ENCODE measurements around the gene CAPN5. TPM values are rescaled to one million over a fixed set of nuclear protein-coding genes. Genes with fewer than 3 reads are reported as not detected.
A peak's percentile ranks its signal among the peaks of the same experiment; 100 is the strongest.

Gene CAPN5
- total RNA-seq, 4 donors from 2014 or later, result 4.0 to 11.3 (median 6.0) TPM

DNA sequence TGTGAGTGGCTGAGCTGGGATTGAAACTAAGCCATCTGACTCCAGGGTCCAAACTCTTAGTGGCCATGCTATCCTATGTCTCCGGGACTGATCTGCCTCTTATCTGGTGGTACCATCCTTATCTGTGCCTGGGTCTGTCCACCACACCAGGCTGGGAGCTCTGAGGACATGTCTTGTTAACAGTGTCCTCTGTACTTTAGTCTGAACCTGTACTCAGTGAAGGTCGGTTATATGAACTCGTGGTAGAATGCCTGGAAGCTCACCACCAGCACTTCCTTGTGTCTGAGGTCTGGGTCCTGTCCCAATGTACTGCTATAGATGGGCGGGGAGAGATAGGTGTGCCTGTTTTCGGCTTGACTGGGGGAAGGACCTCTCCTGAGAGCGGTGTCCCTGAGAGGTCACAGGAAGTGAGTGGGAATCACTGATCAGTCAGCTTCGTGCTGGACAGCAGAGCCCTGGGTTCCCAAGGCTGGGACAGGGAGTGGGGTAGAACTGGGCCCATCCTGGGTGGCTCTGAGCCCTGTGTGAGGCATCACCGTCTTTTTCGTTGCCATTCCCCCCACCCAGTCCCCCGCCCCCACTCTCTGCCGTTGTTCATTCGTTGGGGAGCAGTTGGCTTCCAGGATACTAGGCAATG is 70.1 kb downstream of the CAPN5 start:
- TF ChIP-seq, protein P1, sequence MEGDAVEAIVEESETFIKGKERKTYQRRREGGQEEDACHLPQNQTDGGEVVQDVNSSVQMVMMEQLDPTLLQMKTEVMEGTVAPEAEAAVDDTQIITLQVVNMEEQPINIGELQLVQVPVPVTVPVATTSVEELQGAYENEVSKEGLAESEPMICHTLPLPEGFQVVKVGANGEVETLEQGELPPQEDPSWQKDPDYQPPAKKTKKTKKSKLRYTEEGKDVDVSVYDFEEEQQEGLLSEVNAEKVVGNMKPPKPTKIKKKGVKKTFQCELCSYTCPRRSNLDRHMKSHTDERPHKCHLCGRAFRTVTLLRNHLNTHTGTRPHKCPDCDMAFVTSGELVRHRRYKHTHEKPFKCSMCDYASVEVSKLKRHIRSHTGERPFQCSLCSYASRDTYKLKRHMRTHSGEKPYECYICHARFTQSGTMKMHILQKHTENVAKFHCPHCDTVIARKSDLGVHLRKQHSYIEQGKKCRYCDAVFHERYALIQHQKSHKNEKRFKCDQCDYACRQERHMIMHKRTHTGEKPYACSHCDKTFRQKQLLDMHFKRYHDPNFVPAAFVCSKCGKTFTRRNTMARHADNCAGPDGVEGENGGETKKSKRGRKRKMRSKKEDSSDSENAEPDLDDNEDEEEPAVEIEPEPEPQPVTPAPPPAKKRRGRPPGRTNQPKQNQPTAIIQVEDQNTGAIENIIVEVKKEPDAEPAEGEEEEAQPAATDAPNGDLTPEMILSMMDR (IDR thresholded peaks at IDR 0.05), result no peak
- TF ChIP-seq POLR2AphosphoS5 (IDR thresholded peaks at IDR 0.05), result no peak
- no peak for TF ChIP-seq EP300 (IDR thresholded peaks at IDR 0.05)
- TF ChIP-seq POLR2A (IDR thresholded peaks at IDR 0.05; ENCODE audit: low read depth), result no peak
- Histone ChIP-seq H3K27me3 (peaks cover 0 to 21% (median 13%) of the 10 kb centered on the region in 4 donors), H3K4me3 (no peak overlapping the region), H3K27ac (replicated peaks in 1 of 4) (no peak overlapping the region), H3K9me3 (no peaks in the 10 kb centered on the region), H3K36me3 (no peaks in the 10 kb centered on the region), H3K4me1 (peaks cover 10 to 24% (median 16%) of the 10 kb centered on the region in 4 donors)
- 74% methylated on average over 12 of the region's 12 CpGs for WGBS
- DNase-seq (ENCODE audit: extremely low spot score), result no peak
- intact Hi-C loops (cut with DNase I), result no loop called here

DNA sequence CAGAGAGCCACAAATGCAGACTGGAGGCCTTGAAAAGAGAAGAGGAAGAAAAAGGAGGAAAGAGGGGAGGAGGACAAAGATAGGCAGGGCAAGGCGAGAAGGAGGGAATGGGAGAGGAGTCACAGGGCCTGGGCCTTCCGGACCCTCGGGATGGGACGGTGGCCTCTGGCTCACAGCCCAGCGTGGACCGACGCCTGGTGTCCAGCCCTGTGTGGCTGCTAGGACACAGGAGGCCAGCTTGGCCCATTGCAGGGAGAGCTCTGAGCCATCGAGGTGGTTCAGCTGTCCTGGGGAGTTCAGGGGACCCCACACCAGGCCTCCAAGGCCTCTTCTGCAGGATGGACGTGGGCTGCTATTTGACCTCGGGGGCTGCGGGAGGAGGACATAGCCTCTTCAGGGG is 70.7 kb downstream of the CAPN5 start:
- no peak for TF ChIP-seq POLR2AphosphoS5 (IDR thresholded peaks at IDR 0.05)
- TF ChIP-seq EP300 (IDR thresholded peaks at IDR 0.05), result no peak
- TF ChIP-seq, protein P1 (IDR thresholded peaks at IDR 0.05), result no peak
- TF ChIP-seq POLR2A (IDR thresholded peaks at IDR 0.05; ENCODE audit: low read depth), result no peak
- H3K4me3 ChIP-seq, result no peak overlapping the region
- 93% methylated on average over 9 of the region's 11 CpGs for WGBS
- no peaks in the 10 kb centered on the region for H3K9me3 ChIP-seq
- peaks cover 10 to 23% (median 16%) of the 10 kb centered on the region in 4 donors for H3K4me1 ChIP-seq
- H3K27me3 ChIP-seq, result peaks cover 0 to 21% (median 13%) of the 10 kb centered on the region in 4 donors
- no peak for DNase-seq (ENCODE audit: extremely low spot score)
- intact Hi-C loops (cut with DNase I), result no loop called here
- no peak overlapping the region for H3K27ac ChIP-seq (replicated peaks in 1 of 4)
- no peaks in the 10 kb centered on the region for H3K36me3 ChIP-seq

DNA sequence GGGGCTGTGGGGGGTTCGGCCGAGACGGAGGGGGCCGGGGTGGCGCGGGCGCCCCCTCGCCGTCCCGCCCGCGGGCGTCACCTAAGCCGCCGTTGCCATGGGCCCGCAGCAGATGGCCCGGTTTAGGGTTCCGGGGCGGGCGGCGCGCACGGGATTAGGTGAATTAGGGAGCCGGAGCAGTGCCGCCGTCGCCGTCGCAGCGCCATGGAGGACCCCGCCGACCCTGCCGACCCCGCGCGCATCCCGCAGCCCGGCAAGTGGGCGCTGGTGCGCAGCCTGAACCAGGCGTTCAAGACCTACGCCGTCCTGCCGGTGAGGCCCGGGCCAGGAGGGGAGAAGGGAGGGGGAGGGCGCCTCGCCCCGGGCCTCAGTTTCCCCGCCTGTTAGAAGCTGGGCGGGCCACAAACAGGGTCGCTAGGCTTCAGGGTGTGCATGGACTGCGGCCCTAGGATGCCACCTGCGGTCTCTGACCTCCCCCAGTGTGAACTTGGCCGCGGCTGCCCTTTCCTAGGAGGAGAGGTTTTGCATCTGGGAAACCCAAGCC is 71.4 kb downstream of the CAPN5 start:
- DNase-seq (ENCODE audit: extremely low spot score), result no peak
- H3K27ac ChIP-seq (replicated peaks in 1 of 4), result no peak overlapping the region
- H3K27me3 ChIP-seq, result peaks cover 0 to 21% (median 13%) of the 10 kb centered on the region in 4 donors
- 29% methylated on average over 28 of the region's 55 CpGs for WGBS
- TF ChIP-seq, protein P1 (IDR thresholded peaks at IDR 0.05), result no peak
- no peak for TF ChIP-seq POLR2A (IDR thresholded peaks at IDR 0.05; ENCODE audit: low read depth)
- no peak for TF ChIP-seq EP300 (IDR thresholded peaks at IDR 0.05)
- no peak for TF ChIP-seq POLR2AphosphoS5 (IDR thresholded peaks at IDR 0.05)
- H3K4me1 ChIP-seq, result peaks cover 10 to 23% (median 16%) of the 10 kb centered on the region in 4 donors
- no peaks in the 10 kb centered on the region for H3K9me3 ChIP-seq
- no peaks in the 10 kb centered on the region for H3K36me3 ChIP-seq
- intact Hi-C loops (cut with DNase I), result no loop called here
- H3K4me3 ChIP-seq, result peak overlapping the region in 1 of 4 donors; percentile 7

DNA sequence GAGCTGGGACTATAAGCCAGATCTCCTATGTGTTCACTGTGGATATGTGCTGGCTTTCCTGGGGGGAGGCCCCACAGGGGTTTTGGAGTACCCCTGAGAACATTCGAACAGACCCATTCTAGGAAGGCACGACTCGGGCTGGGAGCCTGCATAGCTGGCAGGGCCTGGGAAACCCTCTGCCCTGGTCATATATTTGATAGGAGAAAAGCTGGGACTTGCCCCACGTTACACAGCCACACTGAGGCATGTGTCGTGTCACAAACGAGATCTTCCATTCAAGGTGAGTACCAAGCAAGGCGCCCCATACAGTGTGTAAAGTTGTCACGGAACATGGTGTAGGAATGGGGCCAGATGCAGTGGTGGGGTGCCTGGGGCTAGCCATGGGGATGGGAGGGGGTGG is 72.4 kb downstream of the CAPN5 start:
- H3K9me3 ChIP-seq, result no peaks in the 10 kb centered on the region
- TF ChIP-seq, protein P1 (IDR thresholded peaks at IDR 0.05), result no peak
- TF ChIP-seq EP300 (IDR thresholded peaks at IDR 0.05), result no peak
- TF ChIP-seq POLR2AphosphoS5 (IDR thresholded peaks at IDR 0.05), result no peak
- TF ChIP-seq POLR2A (IDR thresholded peaks at IDR 0.05; ENCODE audit: low read depth), result no peak
- H3K27ac ChIP-seq (replicated peaks in 1 of 4), result no peak overlapping the region
- peaks cover 10 to 23% (median 16%) of the 10 kb centered on the region in 4 donors for H3K4me1 ChIP-seq
- no peaks in the 10 kb centered on the region for H3K36me3 ChIP-seq
- no peak for DNase-seq (ENCODE audit: extremely low spot score)
- intact Hi-C loops (cut with DNase I), result no loop called here
- no peak overlapping the region for H3K4me3 ChIP-seq
- WGBS, result 100% methylated on average over 6 of the region's 8 CpGs
- H3K27me3 ChIP-seq, result peaks cover 0 to 21% (median 13%) of the 10 kb centered on the region in 4 donors
